ENCODE data around the gene MAP3K9. TPM values are rescaled to one million over a fixed set of nuclear protein-coding genes. Genes with fewer than 3 reads are reported as not detected.

The MAP3K9 gene
- total and polyA plus RNA-seq, 9 of the 15 experiments (the other 6 are each of a cell fraction or from before 2014, with no cell fraction given) = 0.03 to 0.60 (median 0.36) TPM

DNA sequence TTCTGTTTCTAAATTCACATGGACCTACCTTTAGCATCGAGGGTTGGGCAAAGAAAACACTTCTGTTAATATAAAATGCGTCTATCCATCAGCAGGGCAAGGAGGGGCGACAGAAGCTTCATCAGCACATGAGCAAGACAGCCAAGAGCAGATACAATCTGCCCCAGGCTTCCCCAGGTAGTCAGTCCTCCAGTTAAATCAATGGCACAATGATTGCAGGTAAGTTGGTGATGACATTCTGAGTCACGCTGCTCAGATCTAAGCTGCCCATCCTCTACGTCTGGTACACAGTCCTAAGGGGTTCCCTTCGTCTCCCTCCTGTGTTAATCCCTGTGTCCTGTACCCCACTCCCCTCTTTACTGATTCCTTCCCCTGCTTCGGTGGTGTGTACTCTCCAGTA is 38.8 kb downstream of the MAP3K9 start:
- no peak for ATAC-seq
- no peak for DNase-seq (ENCODE audit: extremely low read depth in 1 of 4, low spot score in 3 of 4)
- H3K4me3 ChIP-seq = no peak overlapping the region
- CTCF ChIA-PET (ENCODE audit: low intra/inter-chr PET ratio) = no interaction called here
- in situ Hi-C loops (cut with MboI) = no loop called here
- no peak for FAIRE-seq
- BruUV-seq (replicated peaks) = no TSS peak
- intact Hi-C loops (cut with micrococcal nuclease) = no loop called here
- H3K9ac ChIP-seq (ENCODE audit: insufficient read depth in 1 of 2, low read depth in 2 of 2, low read length in 2 of 2) = no peak overlapping the region
- WGBS (ENCODE audit: insufficient coverage, low coverage, missing lambda C conversion rate) = 6% methylated on average over 7 of the region's 7 CpGs
- no peak overlapping the region for H3K4me2 ChIP-seq (ENCODE audit: insufficient read depth, low read length)
- no peak overlapping the region for H3K27ac ChIP-seq (ENCODE audit: extremely low read depth, low read depth, low read length)
- no peak overlapping the region for H2AFZ ChIP-seq (ENCODE audit: low read depth, low read length)
- no peaks in the 10 kb centered on the region for H3K4me1 ChIP-seq (replicated peaks in 1 of 2; ENCODE audit: control insufficient read depth in 2 of 2, insufficient read depth in 2 of 2, low read length in 2 of 2)
- no peaks in the 10 kb centered on the region for H3K79me2 ChIP-seq (ENCODE audit: control insufficient read depth, insufficient read depth, low read length)
- POLR2A ChIA-PET = interaction anchor here (0.7 kb wide), 1 partner anchor 29 kb away, joined by 3 read pairs; no protein-coding TSS in a partner anchor
- no peaks in the 10 kb centered on the region for H3K9me3 ChIP-seq (replicated peaks; ENCODE audit: control insufficient read depth, insufficient read depth, low read depth, low read length)
- H4K20me1 ChIP-seq (replicated peaks; ENCODE audit: control insufficient read depth, insufficient read depth, low read length) = no peaks in the 10 kb centered on the region
- H3K9me1 ChIP-seq (ENCODE audit: control insufficient read depth, insufficient read depth, low read length) = no peaks in the 10 kb centered on the region
- peaks cover 0 to 10% of the 10 kb centered on the region in 2 experiments; a peak in 2 of 5 replicates for H3K27me3 ChIP-seq (ENCODE audit: control insufficient read depth in 2 of 2, insufficient read depth in 2 of 2, low read length in 2 of 2)
- H3K36me3 ChIP-seq (ENCODE audit: control insufficient read depth, insufficient read depth, low read length) = no peaks in the 10 kb centered on the region
- TF ChIP-seq MEF2A (IDR thresholded peaks at IDR 0.05; ENCODE audit: control insufficient read depth, low read depth, low read length) (no peak), RAD51 (IDR thresholded peaks at IDR 0.05; ENCODE audit: borderline replicate concordance, low read depth) (no peak), ZC3H4 (CRISPR knock-in tag; IDR thresholded peaks at IDR 0.05; ENCODE audit: borderline replicate concordance) (no peak), PHF8 (IDR thresholded peaks at IDR 0.05; ENCODE audit: borderline replicate concordance, low read length) (no peak), NFE2L1 (tag; IDR thresholded peaks at IDR 0.05; ENCODE audit: borderline replicate concordance, low read depth) (no peak), BHLHE40 (IDR thresholded peaks at IDR 0.05; ENCODE audit: low read length) (no peak), FUS (optimal IDR thresholded peaks at IDR 0.05; ENCODE audit: low read depth, low read length) (no peak), MCM5 (IDR thresholded peaks at IDR 0.05; ENCODE audit: low read depth) (no peak), SREBF2 (CRISPR knock-in tag; IDR thresholded peaks at IDR 0.05) (no peak), FOXJ3 (CRISPR knock-in tag; IDR thresholded peaks at IDR 0.05) (no peak), ZNF121 (CRISPR knock-in tag; conservative IDR thresholded peaks at IDR 0.05) (no peak)
- TF ChIP-seq, protein P1, sequence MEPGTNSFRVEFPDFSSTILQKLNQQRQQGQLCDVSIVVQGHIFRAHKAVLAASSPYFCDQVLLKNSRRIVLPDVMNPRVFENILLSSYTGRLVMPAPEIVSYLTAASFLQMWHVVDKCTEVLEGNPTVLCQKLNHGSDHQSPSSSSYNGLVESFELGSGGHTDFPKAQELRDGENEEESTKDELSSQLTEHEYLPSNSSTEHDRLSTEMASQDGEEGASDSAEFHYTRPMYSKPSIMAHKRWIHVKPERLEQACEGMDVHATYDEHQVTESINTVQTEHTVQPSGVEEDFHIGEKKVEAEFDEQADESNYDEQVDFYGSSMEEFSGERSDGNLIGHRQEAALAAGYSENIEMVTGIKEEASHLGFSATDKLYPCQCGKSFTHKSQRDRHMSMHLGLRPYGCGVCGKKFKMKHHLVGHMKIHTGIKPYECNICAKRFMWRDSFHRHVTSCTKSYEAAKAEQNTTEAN (CRISPR knock-in tag; IDR thresholded peaks at IDR 0.05) = no peak
- TF ChIP-seq, protein P2, sequence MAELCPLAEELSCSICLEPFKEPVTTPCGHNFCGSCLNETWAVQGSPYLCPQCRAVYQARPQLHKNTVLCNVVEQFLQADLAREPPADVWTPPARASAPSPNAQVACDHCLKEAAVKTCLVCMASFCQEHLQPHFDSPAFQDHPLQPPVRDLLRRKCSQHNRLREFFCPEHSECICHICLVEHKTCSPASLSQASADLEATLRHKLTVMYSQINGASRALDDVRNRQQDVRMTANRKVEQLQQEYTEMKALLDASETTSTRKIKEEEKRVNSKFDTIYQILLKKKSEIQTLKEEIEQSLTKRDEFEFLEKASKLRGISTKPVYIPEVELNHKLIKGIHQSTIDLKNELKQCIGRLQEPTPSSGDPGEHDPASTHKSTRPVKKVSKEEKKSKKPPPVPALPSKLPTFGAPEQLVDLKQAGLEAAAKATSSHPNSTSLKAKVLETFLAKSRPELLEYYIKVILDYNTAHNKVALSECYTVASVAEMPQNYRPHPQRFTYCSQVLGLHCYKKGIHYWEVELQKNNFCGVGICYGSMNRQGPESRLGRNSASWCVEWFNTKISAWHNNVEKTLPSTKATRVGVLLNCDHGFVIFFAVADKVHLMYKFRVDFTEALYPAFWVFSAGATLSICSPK (IDR thresholded peaks at IDR 0.05; ENCODE audit: borderline replicate concordance) = no peak
- TF ChIP-seq, protein P3, sequence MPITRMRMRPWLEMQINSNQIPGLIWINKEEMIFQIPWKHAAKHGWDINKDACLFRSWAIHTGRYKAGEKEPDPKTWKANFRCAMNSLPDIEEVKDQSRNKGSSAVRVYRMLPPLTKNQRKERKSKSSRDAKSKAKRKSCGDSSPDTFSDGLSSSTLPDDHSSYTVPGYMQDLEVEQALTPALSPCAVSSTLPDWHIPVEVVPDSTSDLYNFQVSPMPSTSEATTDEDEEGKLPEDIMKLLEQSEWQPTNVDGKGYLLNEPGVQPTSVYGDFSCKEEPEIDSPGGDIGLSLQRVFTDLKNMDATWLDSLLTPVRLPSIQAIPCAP (CRISPR knock-in tag; IDR thresholded peaks at IDR 0.05; ENCODE audit: borderline replicate concordance) = no peak
